Suprapubic skin (tissue), 3 donors: Measurements from ENCODE around the gene ZNF44.

Experiments
- CTCF ChIP-seq, 2 donors: fragments of 200-600 bp in 1 of 2; fragments of 450-650 bp in 1 of 2; sonication (generic) in 1 of 2; IDR thresholded peaks; one replicate each; pipeline ENCODE4 v1.5.1; 2016 to 2019; ENCODE audit warnings: antibody characterized with exemption in 2 of 2, mild to moderate bottlenecking in 1 of 2, moderate library complexity in 1 of 2
- EP300 ChIP-seq: sonication (generic); formaldehyde crosslinking; IDR thresholded peaks from one replicate; pipeline ENCODE4 v1.6.1; 2017; ENCODE audit warnings: antibody characterized with exemption
- POLR2A ChIP-seq, 2 donors: fragments of 450-650 bp; IDR thresholded peaks; one replicate each; pipeline ENCODE4 v1.6.1; 2017; ENCODE audit warnings: antibody characterized with exemption in 2 of 2, mild to moderate bottlenecking in 2 of 2, moderate library complexity in 2 of 2

GRCh38 chr19:12232961-12233360 lies 61.7 kb downstream of the ZNF44 start:
- TF ChIP-seq POLR2A (IDR thresholded peaks at IDR 0.05) (no peak), EP300 (no peak), CTCF (IDR thresholded peaks at IDR 0.05) (no peak)
